Ureter (tissue), 1 donor: ENCODE results near the gene SULT6B1. TPM values are rescaled to one million over a fixed set of nuclear protein-coding genes. Genes with fewer than 3 reads are reported as not detected.
A peak's percentile ranks its signal among the peaks of the same experiment; 100 is the strongest.
"Not testable (repeated sequence)": the region's sequence is repeated elsewhere in the genome, so short reads cannot be mapped to it uniquely, and the experiment has no call there.

Experiments
- DNase-seq: peaks from one replicate; pipeline ENCODE4 v3.0.0-alpha.2; 2020; ENCODE audit warnings: low spot score
- total RNA-seq: library from RNA; stranded (reverse); gene quantifications from one replicate; pipeline ENCODE4 v1.2.4, GENCODE V29; 2023
- donor health status: DM: yes; HTN: yes; CAD: no.

Gene SULT6B1
- total RNA-seq, 1 donor from 2014 or later: not detected

- peak; percentile 91 for DNase-seq
Measured at GRCh38 chr2:37196320-37197195, 8.1 kb upstream of the SULT6B1 start, which contains the start of gene CEBPZOS. Gene CEBPZOS (plus strand): TSS chr2:37196496. CDS start chr2:37199705, 3,209 bp downstream.

GRCh38 chr2:37195862-37196319 lies 7.4 kb upstream of the SULT6B1 start:
- DNase-seq: not testable (repeated sequence)

GRCh38 chr2:37192551-37192950 lies 4.1 kb upstream of the SULT6B1 start:
- DNase-seq: no peak

- no peak for DNase-seq
Measured at GRCh38 chr2:37191747-37192146, 3.3 kb upstream of the SULT6B1 start.

GRCh38 chr2:37191253-37191652 lies 2.8 kb upstream of the SULT6B1 start:
- DNase-seq: no peak

GRCh38 chr2:37190290-37190689 lies 1.8 kb upstream of the SULT6B1 start:
- no peak for DNase-seq

- peak; percentile 60 for DNase-seq
Measured at GRCh38 chr2:37189452-37190153, 1.1 kb upstream of the SULT6B1 start.

- DNase-seq: no peak
Measured at GRCh38 chr2:37181726-37182684, 6.5 kb downstream of the SULT6B1 start.

- no peak for DNase-seq
Measured at GRCh38 chr2:37180640-37181039, 7.8 kb downstream of the SULT6B1 start.

GRCh38 chr2:37180006-37180639 lies 8.3 kb downstream of the SULT6B1 start:
- no peak for DNase-seq

GRCh38 chr2:37173741-37174140 lies 14.7 kb downstream of the SULT6B1 start:
- DNase-seq: no peak

GRCh38 chr2:37171624-37171950 lies 16.9 kb downstream of the SULT6B1 start:
- DNase-seq: no peak

- DNase-seq: no peak
Measured at GRCh38 chr2:37168217-37168981, 20.1 kb downstream of the SULT6B1 start.

- no peak for DNase-seq
Measured at GRCh38 chr2:37167636-37168180, 20.8 kb downstream of the SULT6B1 start.

GRCh38 chr2:37164757-37165156 lies 23.7 kb downstream of the SULT6B1 start:
- no peak for DNase-seq

GRCh38 chr2:37156857-37157714 lies 31.4 kb downstream of the SULT6B1 start, which contains the start of gene EIF2AK2:
Gene EIF2AK2 (minus strand): TSS chr2:37156980. CDS start chr2:37147806, 9,174 bp downstream.
- DNase-seq: peak; percentile 89

- DNase-seq: peak; percentile 64
Measured at GRCh38 chr2:37156071-37156856, 32.2 kb downstream of the SULT6B1 start.

- DNase-seq: no peak
Measured at GRCh38 chr2:37154785-37155184, 33.7 kb downstream of the SULT6B1 start.
